DMS153 treated with DMSO at 0.1 percent for 48 hours (cell line): Measurements from ENCODE around the gene ABI3.
"Not testable (repeated sequence)": the region's sequence is repeated elsewhere in the genome, so short reads cannot be mapped to it uniquely, and the experiment has no call there.

Source experiments
- DNase-seq: peaks from one replicate; lab custom pipeline; 2025; ENCODE audit not compliant: unreplicated experiment; lab: John Stamatoyannopoulos, UW

The ABI3 gene

GRCh38 chr17:49210158-49211029 is at the start of gene ABI3, which contains the start of gene GNGT2:
Gene ABI3 (plus strand): TSS chr17:49210707. CDS start chr17:49210725, 18 bp downstream.
Gene GNGT2 (minus strand): TSS chr17:49210574. CDS start chr17:49207422, 3,152 bp downstream.
- no peak for DNase-seq

- no peak for DNase-seq
Observed at GRCh38 chr17:49162866-49163265, 47.6 kb upstream of the ABI3 start.

GRCh38 chr17:49165143-49165542 is 45.4 kb upstream of the ABI3 start:
- DNase-seq = no peak

GRCh38 chr17:49168706-49169105 is 41.8 kb upstream of the ABI3 start:
- no peak for DNase-seq

GRCh38 chr17:49170216-49170615 is 40.3 kb upstream of the ABI3 start:
- DNase-seq = no peak

GRCh38 chr17:49170711-49171110 is 39.8 kb upstream of the ABI3 start:
- not testable (repeated sequence) for DNase-seq

- not testable (repeated sequence) for DNase-seq
Observed at GRCh38 chr17:49175978-49176377, 34.5 kb upstream of the ABI3 start.

- DNase-seq = no peak
Observed at GRCh38 chr17:49180303-49180702, 30.2 kb upstream of the ABI3 start.

- DNase-seq = no peak
Observed at GRCh38 chr17:49180998-49181635, 29.4 kb upstream of the ABI3 start.

GRCh38 chr17:49183341-49183740 is 27.2 kb upstream of the ABI3 start:
- no peak for DNase-seq

GRCh38 chr17:49183801-49184200 is 26.7 kb upstream of the ABI3 start:
- no peak for DNase-seq

- not testable (repeated sequence) for DNase-seq
Observed at GRCh38 chr17:49184522-49184921, 26.0 kb upstream of the ABI3 start.

- not testable (repeated sequence) for DNase-seq
Observed at GRCh38 chr17:49185381-49185780, 25.1 kb upstream of the ABI3 start.

GRCh38 chr17:49187301-49187700 is 23.2 kb upstream of the ABI3 start:
- no peak for DNase-seq

- no peak for DNase-seq
Observed at GRCh38 chr17:49190932-49191331, 19.6 kb upstream of the ABI3 start.

GRCh38 chr17:49191409-49191916 is 19.0 kb upstream of the ABI3 start:
- no peak for DNase-seq

- DNase-seq = peak; percentile 91
Observed at GRCh38 chr17:49191917-49192741, 18.4 kb upstream of the ABI3 start.

GRCh38 chr17:49193513-49194296 is 16.8 kb upstream of the ABI3 start:
- DNase-seq = peak; percentile 11

- DNase-seq = no peak
Observed at GRCh38 chr17:49194297-49194607, 16.3 kb upstream of the ABI3 start.

GRCh38 chr17:49195751-49196150 is 14.8 kb upstream of the ABI3 start:
- DNase-seq = no peak
